GM10266 (cell line): ENCODE data around the gene NCBP3.

Source experiments
- DNase-seq: peaks from one replicate; pipeline ENCODE4 v3.0.0; 2012; ENCODE audit errors: extremely low spot score
- CTCF ChIP-seq: IDR thresholded peaks from 2 replicates; pipeline ENCODE4 v1.5.1; 2012; ENCODE audit warnings: mild to moderate bottlenecking, low read depth; ENCODE audit not compliant: control insufficient read depth, insufficient read depth; ENCODE audit errors: missing control alignments

NCBP3 gene

GRCh38 chr17:3867106-3867505, 21.1 kb upstream of the NCBP3 start:
- no peak for TF ChIP-seq CTCF
- no peak for DNase-seq

GRCh38 chr17:3866276-3866675, 20.2 kb upstream of the NCBP3 start:
- no peak for TF ChIP-seq CTCF
- no peak for DNase-seq

GRCh38 chr17:3865176-3865575, 19.1 kb upstream of the NCBP3 start:
- no peak for TF ChIP-seq CTCF
- DNase-seq: no peak

GRCh38 chr17:3864534-3864933, 18.5 kb upstream of the NCBP3 start:
- no peak for DNase-seq
- no peak for TF ChIP-seq CTCF

GRCh38 chr17:3861761-3862681, 16.0 kb upstream of the NCBP3 start:
- no peak for DNase-seq

GRCh38 chr17:3860939-3861700, 15.1 kb upstream of the NCBP3 start:
- TF ChIP-seq CTCF: no peak
- DNase-seq: no peak

More at GRCh38 chr17:3861761-3862681, 16.0 kb upstream of the NCBP3 start:
- no peak for TF ChIP-seq CTCF
